PC-9 (cell line): ENCODE data around the gene CDK5RAP2.

Experiments used
- EZH2 ChIP-seq: fragments of 200-600 bp; sonication (generic); IDR thresholded peaks from 2 replicates; pipeline ENCODE4 v1.8.0; 2017; ENCODE audit warnings: antibody characterized with exemption, low read depth
- TF ChIP-seq, protein P1 (sequence below): fragments of 200-600 bp; sonication (generic); conservative IDR thresholded peaks from 2 replicates; pipeline ENCODE4 v1.6.1; 2017; ENCODE audit warnings: mixed run types, antibody characterized with exemption, mild to moderate bottlenecking, moderate library complexity

DNA sequence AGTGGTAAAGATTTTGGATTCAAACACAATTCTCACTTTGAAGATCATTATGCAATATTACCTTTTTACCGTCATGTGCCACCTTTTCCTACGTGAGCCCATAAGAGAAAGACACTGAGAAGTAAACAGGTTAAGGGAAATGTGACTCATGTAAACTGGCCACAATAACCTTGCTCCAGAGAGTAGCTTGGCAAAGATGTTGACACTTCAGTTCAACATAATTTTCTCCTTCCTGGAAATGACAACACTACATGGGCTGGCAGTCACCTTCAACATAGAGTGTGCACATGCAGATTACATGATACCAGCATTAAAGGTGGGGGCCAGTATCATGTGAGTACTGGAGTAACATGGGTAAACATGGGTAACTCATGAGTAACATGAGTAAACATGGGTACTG is 141.9 kb downstream of the CDK5RAP2 start:
- TF ChIP-seq, protein P1, sequence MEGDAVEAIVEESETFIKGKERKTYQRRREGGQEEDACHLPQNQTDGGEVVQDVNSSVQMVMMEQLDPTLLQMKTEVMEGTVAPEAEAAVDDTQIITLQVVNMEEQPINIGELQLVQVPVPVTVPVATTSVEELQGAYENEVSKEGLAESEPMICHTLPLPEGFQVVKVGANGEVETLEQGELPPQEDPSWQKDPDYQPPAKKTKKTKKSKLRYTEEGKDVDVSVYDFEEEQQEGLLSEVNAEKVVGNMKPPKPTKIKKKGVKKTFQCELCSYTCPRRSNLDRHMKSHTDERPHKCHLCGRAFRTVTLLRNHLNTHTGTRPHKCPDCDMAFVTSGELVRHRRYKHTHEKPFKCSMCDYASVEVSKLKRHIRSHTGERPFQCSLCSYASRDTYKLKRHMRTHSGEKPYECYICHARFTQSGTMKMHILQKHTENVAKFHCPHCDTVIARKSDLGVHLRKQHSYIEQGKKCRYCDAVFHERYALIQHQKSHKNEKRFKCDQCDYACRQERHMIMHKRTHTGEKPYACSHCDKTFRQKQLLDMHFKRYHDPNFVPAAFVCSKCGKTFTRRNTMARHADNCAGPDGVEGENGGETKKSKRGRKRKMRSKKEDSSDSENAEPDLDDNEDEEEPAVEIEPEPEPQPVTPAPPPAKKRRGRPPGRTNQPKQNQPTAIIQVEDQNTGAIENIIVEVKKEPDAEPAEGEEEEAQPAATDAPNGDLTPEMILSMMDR, result no peak
- no peak for TF ChIP-seq EZH2
